GM23338 (cell line): Measurements from ENCODE around the gene INAFM1.
"Not testable (repeated sequence)": the region's sequence is repeated elsewhere in the genome, so short reads cannot be mapped to it uniquely, and the experiment has no call there.

Experiments
- EZH2phosphoT487 ChIP-seq: fragments of 200-600 bp; sonication (generic); IDR thresholded peaks from one replicate; pipeline ENCODE4 v1.8.1; 2018; ENCODE audit warnings: antibody characterized with exemption; ENCODE audit not compliant: unreplicated experiment
- POLR2AphosphoS5 ChIP-seq: IDR thresholded peaks from 2 replicates; pipeline ENCODE4 v1.6.1; 2016; ENCODE audit warnings: antibody characterized with exemption, low read depth
- TF ChIP-seq, protein P1 (sequence below), 2 experiments: fragments of 200-600 bp in 1 of 2; sonication (generic) in 1 of 2; conservative IDR thresholded peaks; 2 replicates each; pipeline versions ENCODE4 v1.5.1 to v1.6.1; 2016 to 2017; ENCODE audit warnings: antibody characterized with exemption in 2 of 2, low read depth in 2 of 2, mild to moderate bottlenecking in 2 of 2, moderate library complexity in 1 of 2

DNA sequence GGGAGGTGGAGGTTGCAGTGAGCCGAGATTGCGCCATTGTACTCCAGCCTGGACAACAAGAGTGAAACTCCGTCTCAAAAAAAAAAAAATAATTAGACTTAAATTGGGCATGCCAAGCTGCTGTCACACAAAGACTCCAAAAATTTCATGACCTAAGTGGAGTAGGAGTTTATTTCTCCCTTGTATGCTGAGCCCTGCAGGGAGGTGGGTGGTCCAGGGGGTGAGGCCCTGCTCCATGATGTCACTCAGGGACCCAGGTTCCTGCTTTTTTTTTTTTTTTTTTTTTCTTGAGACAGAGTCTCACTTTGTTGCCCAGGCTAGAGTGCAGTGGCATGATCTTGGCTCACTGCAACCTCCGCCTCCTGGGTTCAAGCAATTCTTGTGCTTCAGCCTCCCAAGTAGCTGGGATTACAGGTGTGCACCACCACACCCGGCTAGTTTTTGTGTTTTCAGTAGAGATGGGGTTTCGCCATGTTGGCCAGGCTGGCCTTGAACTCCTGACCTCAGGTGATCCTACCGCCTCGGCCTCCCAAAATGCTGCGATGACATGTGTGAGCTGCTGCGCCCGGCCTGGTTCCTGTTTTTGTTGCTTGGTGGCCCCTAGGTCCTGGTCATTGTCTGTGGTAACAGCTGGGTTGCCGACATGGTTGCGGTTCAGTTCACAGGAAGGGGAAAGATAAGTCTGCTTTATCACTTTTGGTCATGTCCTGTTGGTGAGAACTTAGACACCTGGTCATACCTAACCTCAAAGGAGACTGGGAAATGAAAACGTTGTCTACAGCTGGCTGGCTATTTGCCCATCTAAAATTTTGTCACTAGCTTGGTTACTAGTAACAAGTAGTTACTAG, 12.5 kb upstream of the INAFM1 start:
- TF ChIP-seq, protein P1, sequence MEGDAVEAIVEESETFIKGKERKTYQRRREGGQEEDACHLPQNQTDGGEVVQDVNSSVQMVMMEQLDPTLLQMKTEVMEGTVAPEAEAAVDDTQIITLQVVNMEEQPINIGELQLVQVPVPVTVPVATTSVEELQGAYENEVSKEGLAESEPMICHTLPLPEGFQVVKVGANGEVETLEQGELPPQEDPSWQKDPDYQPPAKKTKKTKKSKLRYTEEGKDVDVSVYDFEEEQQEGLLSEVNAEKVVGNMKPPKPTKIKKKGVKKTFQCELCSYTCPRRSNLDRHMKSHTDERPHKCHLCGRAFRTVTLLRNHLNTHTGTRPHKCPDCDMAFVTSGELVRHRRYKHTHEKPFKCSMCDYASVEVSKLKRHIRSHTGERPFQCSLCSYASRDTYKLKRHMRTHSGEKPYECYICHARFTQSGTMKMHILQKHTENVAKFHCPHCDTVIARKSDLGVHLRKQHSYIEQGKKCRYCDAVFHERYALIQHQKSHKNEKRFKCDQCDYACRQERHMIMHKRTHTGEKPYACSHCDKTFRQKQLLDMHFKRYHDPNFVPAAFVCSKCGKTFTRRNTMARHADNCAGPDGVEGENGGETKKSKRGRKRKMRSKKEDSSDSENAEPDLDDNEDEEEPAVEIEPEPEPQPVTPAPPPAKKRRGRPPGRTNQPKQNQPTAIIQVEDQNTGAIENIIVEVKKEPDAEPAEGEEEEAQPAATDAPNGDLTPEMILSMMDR (conservative IDR thresholded peaks at IDR 0.05; ENCODE audit: low read depth in 2 of 2) = not testable (repeated sequence)
- not testable (repeated sequence) for TF ChIP-seq EZH2phosphoT487, POLR2AphosphoS5
